Bronchial epithelial cell (primary cell): ENCODE results near the gene UBR3. TPM values are rescaled to one million over a fixed set of nuclear protein-coding genes. Genes with fewer than 3 reads are reported as not detected.
A peak's percentile ranks its signal among the peaks of the same experiment; 100 is the strongest.

ENCODE experiments used
- DNase-seq: peaks from one replicate; pipeline ENCODE4 v3.0.0-alpha.2; 2010; ENCODE audit warnings: low read depth
- FAIRE-seq: peaks from 2 replicates; lab custom pipeline; 2011; peaks lifted over from hg19 to GRCh38; lab: Jason Lieb, UNC
- H3K27me3 ChIP-seq: 2 replicates; pipeline ENCODE4 v1.5.1; 2011; ENCODE audit warnings: low read length; ENCODE audit not compliant: control insufficient read depth, insufficient read depth
- H3K36me3 ChIP-seq: 2 replicates; pipeline ENCODE4 v1.5.1; 2011; ENCODE audit warnings: low read length; ENCODE audit not compliant: control insufficient read depth, insufficient read depth
- H3K4me3 ChIP-seq: 2 replicates; pipeline ENCODE4 v1.5.1; 2011; ENCODE audit warnings: mild to moderate bottlenecking, low read depth, low read length, control low read depth
- total RNA-seq: library from RNA; depleted of rRNA; stranded (reverse); fragments of >200 nt; gene quantifications from 2 replicates; pipeline ENCODE4 v1.2.1, GENCODE V29; 2014
- TF ChIP-seq, protein P1 (sequence below): IDR thresholded peaks from 2 replicates; pipeline ENCODE4 v1.5.1; 2011; ENCODE audit warnings: mild to moderate bottlenecking, moderate library complexity, low read length, control low read depth, inconsistent platforms; ENCODE audit not compliant: insufficient read depth, severe bottlenecking

UBR3 gene
- total RNA-seq, 1 donor from 2014 or later: 18.4 TPM

DNA sequence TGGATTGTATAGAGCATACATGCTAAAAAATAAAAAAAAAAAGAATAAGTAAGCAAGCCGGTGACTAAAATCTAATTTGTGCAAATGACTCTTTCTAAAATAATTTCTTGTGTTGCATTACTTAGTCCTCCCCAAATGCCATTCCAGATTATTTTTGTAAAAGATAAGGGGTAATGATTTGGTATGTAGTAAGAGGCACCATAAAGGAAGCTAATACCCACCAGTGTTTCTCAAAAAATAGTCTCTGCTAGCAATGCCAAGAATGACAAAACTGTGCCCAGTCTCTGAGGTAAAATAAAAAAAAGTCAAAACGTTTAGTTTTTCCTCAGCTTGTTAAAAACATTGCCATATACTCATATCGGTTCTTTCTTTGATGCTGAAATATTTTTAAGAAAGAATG is 5.2 kb upstream of the UBR3 start:
- TF ChIP-seq, protein P1, sequence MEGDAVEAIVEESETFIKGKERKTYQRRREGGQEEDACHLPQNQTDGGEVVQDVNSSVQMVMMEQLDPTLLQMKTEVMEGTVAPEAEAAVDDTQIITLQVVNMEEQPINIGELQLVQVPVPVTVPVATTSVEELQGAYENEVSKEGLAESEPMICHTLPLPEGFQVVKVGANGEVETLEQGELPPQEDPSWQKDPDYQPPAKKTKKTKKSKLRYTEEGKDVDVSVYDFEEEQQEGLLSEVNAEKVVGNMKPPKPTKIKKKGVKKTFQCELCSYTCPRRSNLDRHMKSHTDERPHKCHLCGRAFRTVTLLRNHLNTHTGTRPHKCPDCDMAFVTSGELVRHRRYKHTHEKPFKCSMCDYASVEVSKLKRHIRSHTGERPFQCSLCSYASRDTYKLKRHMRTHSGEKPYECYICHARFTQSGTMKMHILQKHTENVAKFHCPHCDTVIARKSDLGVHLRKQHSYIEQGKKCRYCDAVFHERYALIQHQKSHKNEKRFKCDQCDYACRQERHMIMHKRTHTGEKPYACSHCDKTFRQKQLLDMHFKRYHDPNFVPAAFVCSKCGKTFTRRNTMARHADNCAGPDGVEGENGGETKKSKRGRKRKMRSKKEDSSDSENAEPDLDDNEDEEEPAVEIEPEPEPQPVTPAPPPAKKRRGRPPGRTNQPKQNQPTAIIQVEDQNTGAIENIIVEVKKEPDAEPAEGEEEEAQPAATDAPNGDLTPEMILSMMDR: no peak
- no peak for DNase-seq
- FAIRE-seq: no peak
- Histone ChIP-seq H3K4me3 (no peak overlapping the region), H3K27me3 (no peaks in the 10 kb centered on the region), H3K36me3 (peaks cover 10% of the 10 kb centered on the region)

DNA sequence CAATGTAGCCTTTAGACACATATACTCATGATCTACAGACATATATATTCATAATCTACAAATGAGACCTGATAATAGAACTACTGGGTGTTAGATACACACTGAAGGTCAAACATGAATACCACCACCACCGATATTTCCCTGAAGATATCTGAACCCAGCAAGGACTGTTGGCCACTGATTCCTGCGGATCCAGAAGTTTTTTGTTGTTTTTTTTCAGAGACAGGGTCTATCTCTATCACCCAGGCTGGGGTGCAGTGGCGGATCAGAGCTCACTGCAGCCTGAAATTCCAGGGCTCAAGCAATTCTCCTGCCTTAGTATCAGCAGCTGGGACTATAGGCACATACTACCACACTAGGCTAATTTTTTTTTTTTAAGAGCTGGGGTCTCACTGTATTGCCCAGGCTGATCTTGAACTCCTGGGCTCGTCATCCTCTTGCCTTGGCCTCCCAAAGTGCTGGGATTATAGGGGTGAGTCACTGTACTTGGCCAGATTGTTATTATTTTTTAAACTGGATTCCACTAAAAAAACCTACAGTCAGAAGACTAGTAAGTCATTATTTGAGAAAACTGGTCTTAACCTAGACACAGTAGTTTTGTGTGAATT is 4.4 kb upstream of the UBR3 start:
- FAIRE-seq (no peak), DNase-seq (no peak)
- Histone ChIP-seq H3K4me3 (peak overlapping the region; percentile 16), H3K36me3 (peaks cover 7% of the 10 kb centered on the region), H3K27me3 (no peaks in the 10 kb centered on the region)
- TF ChIP-seq, protein P1: no peak

DNA sequence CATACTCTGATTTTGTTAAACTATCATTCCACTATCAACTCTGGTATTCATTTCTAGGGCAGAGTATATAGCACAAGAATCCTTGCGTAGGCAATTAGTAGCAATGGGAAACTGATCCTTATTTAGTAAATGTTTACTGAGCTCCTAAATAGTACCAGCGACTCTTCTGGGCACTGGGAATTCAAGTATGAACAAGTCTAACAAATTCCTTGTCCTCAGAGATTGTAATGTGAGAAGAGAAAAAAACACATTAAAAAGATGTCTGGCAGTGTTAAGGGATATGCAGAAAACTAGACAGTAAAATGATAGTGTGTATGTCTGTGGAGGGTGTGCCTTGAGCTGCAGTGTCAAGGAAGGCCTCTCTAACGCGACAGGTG is 3.3 kb upstream of the UBR3 start:
- TF ChIP-seq, protein P1: no peak
- FAIRE-seq: no peak
- H3K27me3 ChIP-seq: no peaks in the 10 kb centered on the region
- DNase-seq: peak; percentile 76
- H3K4me3 ChIP-seq: peak overlapping the region; percentile 77
- H3K36me3 ChIP-seq: peaks cover 5% of the 10 kb centered on the region

DNA sequence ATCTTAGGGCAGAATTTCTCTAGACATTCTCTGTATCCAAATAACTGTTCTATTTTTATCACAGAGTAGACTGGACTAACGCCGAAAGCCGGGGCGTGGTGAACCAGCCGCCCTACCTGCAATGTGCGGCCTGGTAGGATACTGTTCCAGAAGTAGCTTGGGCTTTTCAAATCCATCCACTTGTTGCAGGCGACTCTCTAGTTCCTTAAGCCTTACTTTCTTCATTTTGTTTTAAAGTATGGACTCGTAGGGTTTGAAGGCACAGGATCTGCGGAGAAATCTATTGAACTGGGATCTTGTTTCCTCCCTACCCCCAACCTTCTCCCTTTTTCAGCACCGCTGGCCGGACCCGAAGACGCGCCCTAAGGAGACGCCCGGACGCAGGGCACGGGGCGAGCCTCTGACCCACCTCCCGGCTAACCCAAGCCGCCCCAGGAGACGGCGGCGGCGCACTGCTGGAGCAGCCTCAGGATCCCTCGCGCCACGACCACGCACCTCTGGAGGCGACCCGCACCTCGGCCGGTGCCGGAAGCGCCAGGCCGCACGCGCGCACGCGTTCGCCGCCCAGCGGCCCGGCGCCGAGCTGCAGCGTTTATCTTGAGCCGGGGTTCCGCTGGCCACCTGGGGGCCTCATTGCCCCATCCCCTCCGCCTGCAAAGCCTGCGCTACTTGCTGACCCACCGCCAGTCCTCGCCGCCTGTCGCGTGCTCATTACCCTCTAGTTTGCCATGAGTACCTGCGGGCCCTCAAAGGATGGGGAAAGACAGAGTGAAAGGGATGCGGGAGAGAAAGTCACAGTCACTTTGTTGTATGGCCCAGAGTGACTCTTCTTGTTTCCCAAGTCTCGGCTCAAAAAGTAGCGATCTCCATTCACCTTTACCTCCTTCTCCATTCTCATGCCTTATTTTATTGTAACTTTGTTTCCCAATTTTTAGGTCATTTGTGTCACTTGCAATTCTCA is 2.6 kb upstream of the UBR3 start, which contains the start of gene METTL5:
Gene METTL5, minus strand, starts transcription at position 533 of the 961 bp plus-strand sequence. Its CDS starts 308 bp downstream, at position 225.
- FAIRE-seq (no peak), DNase-seq (peak; percentile 57)
- Histone ChIP-seq H3K27me3 (no peaks in the 10 kb centered on the region), H3K36me3 (peaks cover 5% of the 10 kb centered on the region), H3K4me3 (peak within 1 kb of the TSS; percentile 77)
- TF ChIP-seq, protein P1: peak; percentile 92

DNA sequence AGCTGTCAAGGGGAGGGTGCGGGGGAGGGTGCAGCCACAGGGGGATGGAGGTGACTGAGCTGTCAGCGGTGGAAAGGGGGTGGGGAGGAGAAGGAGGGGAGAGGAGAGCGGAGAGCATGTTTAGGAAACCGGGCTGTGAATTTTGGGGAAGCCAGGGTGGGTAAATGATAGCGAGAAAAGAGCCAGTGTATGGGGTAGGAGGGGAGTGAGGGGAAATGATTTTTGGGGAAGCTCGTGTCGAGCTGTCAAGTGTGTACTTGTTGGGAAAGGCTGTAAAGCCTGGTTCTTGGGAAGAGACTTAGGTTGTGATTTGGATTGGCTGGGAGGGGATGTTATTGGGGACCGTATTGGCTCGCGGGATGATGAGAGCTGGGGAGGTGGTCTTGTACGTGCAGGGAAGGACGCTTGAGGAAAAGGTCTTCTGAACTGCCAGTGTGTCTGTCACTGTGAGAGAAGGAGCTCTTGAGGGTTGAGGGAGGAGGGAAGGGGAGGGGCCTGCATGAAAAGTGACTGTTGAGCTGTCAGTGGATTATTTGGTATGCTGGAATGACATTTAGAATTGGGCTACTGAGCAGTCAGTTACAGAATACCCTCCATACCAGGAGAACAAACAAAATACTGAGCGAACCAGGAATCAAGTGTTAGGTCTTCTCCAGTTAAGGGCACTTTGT is 1.0 kb downstream of the UBR3 start:
- TF ChIP-seq, protein P1: no peak
- Histone ChIP-seq H3K36me3 (peaks cover 1% of the 10 kb centered on the region), H3K4me3 (peak overlapping the region; percentile 76), H3K27me3 (no peaks in the 10 kb centered on the region)
- DNase-seq (peak; percentile 64), FAIRE-seq (no peak)
